Activated naive CD8-positive, alpha-beta T cell treated with anti-CD3 and anti-CD28 coated beads, Interleukin-2, amount 50 U/mL, for 24 hours (primary cell): ENCODE measurements around the gene IRAK1.

Experiments
- ATAC-seq: fragments of 150-1000 bp; cut with Tn5 transposase; one replicate; pipeline ENCODE4 v1.10.0; 2021
- DNase-seq: peaks from one replicate; pipeline ENCODE4 v3.0.0; 2021
- H3K27ac Mint-ChIP-seq: one replicate; pipeline ENCODE4 v1.8.0; 2021; ENCODE audit warnings: mild to moderate bottlenecking, mixed read lengths
- H3K27me3 Mint-ChIP-seq: one replicate; pipeline ENCODE4 v1.8.0; 2021; ENCODE audit warnings: mixed read lengths
- H3K36me3 Mint-ChIP-seq: one replicate; pipeline ENCODE4 v1.8.0; 2021; ENCODE audit warnings: low read depth, mixed read lengths
- H3K4me1 Mint-ChIP-seq: one replicate; pipeline ENCODE4 v1.8.0; 2021; ENCODE audit warnings: mixed read lengths
- H3K4me3 Mint-ChIP-seq: one replicate; pipeline ENCODE4 v1.8.0; 2021; ENCODE audit warnings: mild to moderate bottlenecking, moderate library complexity, mixed read lengths
- H3K9me3 Mint-ChIP-seq: one replicate; pipeline ENCODE4 v1.8.0; 2021; ENCODE audit warnings: mixed read lengths

IRAK1 gene

GRCh38 chrX:154048398-154048797 lies 28.7 kb upstream of the IRAK1 start:
- DNase-seq (no peak), ATAC-seq (no peak)
- Mint-ChIP-seq H3K27me3 (no peaks in the 10 kb centered on the region), H3K27ac (no peak overlapping the region), H3K36me3 (peaks cover 30% of the 10 kb centered on the region), H3K4me1 (peaks cover 26% of the 10 kb centered on the region), H3K9me3 (no peaks in the 10 kb centered on the region), H3K4me3 (no peak overlapping the region)

- peaks cover 33% of the 10 kb centered on the region for H3K4me1 Mint-ChIP-seq
- H3K36me3 Mint-ChIP-seq: peaks cover 30% of the 10 kb centered on the region
- H3K27me3 Mint-ChIP-seq: no peaks in the 10 kb centered on the region
- ATAC-seq (no peak), DNase-seq (no peak)
- no peak overlapping the region for H3K27ac Mint-ChIP-seq
- no peaks in the 10 kb centered on the region for H3K9me3 Mint-ChIP-seq
- H3K4me3 Mint-ChIP-seq: no peak overlapping the region
Observed at GRCh38 chrX:154046940-154047610, 27.4 kb upstream of the IRAK1 start.

- Mint-ChIP-seq H3K4me3 (no peak overlapping the region), H3K36me3 (peaks cover 30% of the 10 kb centered on the region), H3K4me1 (peaks cover 38% of the 10 kb centered on the region), H3K9me3 (no peaks in the 10 kb centered on the region), H3K27ac (no peak overlapping the region), H3K27me3 (no peaks in the 10 kb centered on the region)
- ATAC-seq (no peak), DNase-seq (no peak)
Observed at GRCh38 chrX:154046031-154046781, 26.5 kb upstream of the IRAK1 start.

- no peaks in the 10 kb centered on the region for H3K27me3 Mint-ChIP-seq
- DNase-seq: no peak
- H3K36me3 Mint-ChIP-seq: peaks cover 25% of the 10 kb centered on the region
- H3K4me1 Mint-ChIP-seq: peaks cover 42% of the 10 kb centered on the region
- H3K9me3 Mint-ChIP-seq: no peaks in the 10 kb centered on the region
- H3K4me3 Mint-ChIP-seq: no peak overlapping the region
- no peak overlapping the region for H3K27ac Mint-ChIP-seq
- no peak for ATAC-seq
Observed at GRCh38 chrX:154044091-154044490, 24.4 kb upstream of the IRAK1 start.

GRCh38 chrX:154043003-154043763 lies 23.5 kb upstream of the IRAK1 start:
- Mint-ChIP-seq H3K4me1 (peaks cover 42% of the 10 kb centered on the region), H3K4me3 (no peak overlapping the region), H3K27ac (no peak overlapping the region), H3K9me3 (no peaks in the 10 kb centered on the region), H3K36me3 (peaks cover 21% of the 10 kb centered on the region), H3K27me3 (no peaks in the 10 kb centered on the region)
- DNase-seq (no peak), ATAC-seq (no peak)

- Mint-ChIP-seq H3K27me3 (no peaks in the 10 kb centered on the region), H3K9me3 (no peaks in the 10 kb centered on the region), H3K36me3 (peaks cover 6% of the 10 kb centered on the region), H3K27ac (peak overlapping the region; percentile 63), H3K4me3 (no peak overlapping the region), H3K4me1 (peaks cover 49% of the 10 kb centered on the region)
- DNase-seq (no peak), ATAC-seq (no peak)
Observed at GRCh38 chrX:154040863-154041262, 21.2 kb upstream of the IRAK1 start.

- H3K36me3 Mint-ChIP-seq: peaks cover 6% of the 10 kb centered on the region
- DNase-seq (no peak), ATAC-seq (peak; percentile 84)
- H3K9me3 Mint-ChIP-seq: no peaks in the 10 kb centered on the region
- H3K27me3 Mint-ChIP-seq: no peaks in the 10 kb centered on the region
- H3K27ac Mint-ChIP-seq: peak overlapping the region; percentile 63
- no peak overlapping the region for H3K4me3 Mint-ChIP-seq
- H3K4me1 Mint-ChIP-seq: peaks cover 49% of the 10 kb centered on the region
Observed at GRCh38 chrX:154040307-154040756, 20.6 kb upstream of the IRAK1 start.

- ATAC-seq (no peak), DNase-seq (no peak)
- H3K9me3 Mint-ChIP-seq: no peaks in the 10 kb centered on the region
- no peak overlapping the region for H3K4me3 Mint-ChIP-seq
- no peak overlapping the region for H3K27ac Mint-ChIP-seq
- peaks cover 6% of the 10 kb centered on the region for H3K36me3 Mint-ChIP-seq
- H3K4me1 Mint-ChIP-seq: peaks cover 49% of the 10 kb centered on the region
- H3K27me3 Mint-ChIP-seq: no peaks in the 10 kb centered on the region
Observed at GRCh38 chrX:154039577-154039976, 19.9 kb upstream of the IRAK1 start.

GRCh38 chrX:154038656-154039055 lies 19.0 kb upstream of the IRAK1 start:
- no peak overlapping the region for H3K27ac Mint-ChIP-seq
- peaks cover 46% of the 10 kb centered on the region for H3K4me1 Mint-ChIP-seq
- ATAC-seq (no peak), DNase-seq (no peak)
- peaks cover 5% of the 10 kb centered on the region for H3K36me3 Mint-ChIP-seq
- no peak overlapping the region for H3K4me3 Mint-ChIP-seq
- no peaks in the 10 kb centered on the region for H3K9me3 Mint-ChIP-seq
- H3K27me3 Mint-ChIP-seq: no peaks in the 10 kb centered on the region

- H3K36me3 Mint-ChIP-seq: peaks cover 5% of the 10 kb centered on the region
- H3K4me3 Mint-ChIP-seq: no peak overlapping the region
- DNase-seq: no peak
- no peaks in the 10 kb centered on the region for H3K27me3 Mint-ChIP-seq
- no peaks in the 10 kb centered on the region for H3K9me3 Mint-ChIP-seq
- peaks cover 44% of the 10 kb centered on the region for H3K4me1 Mint-ChIP-seq
- no peak for ATAC-seq
- H3K27ac Mint-ChIP-seq: no peak overlapping the region
Observed at GRCh38 chrX:154037754-154038153, 18.1 kb upstream of the IRAK1 start.

GRCh38 chrX:154036513-154036912 lies 16.8 kb upstream of the IRAK1 start:
- peak; percentile 29 for ATAC-seq
- no peak for DNase-seq
- Mint-ChIP-seq H3K27me3 (no peaks in the 10 kb centered on the region), H3K4me1 (peaks cover 34% of the 10 kb centered on the region), H3K9me3 (no peaks in the 10 kb centered on the region), H3K36me3 (peaks cover 9% of the 10 kb centered on the region), H3K27ac (no peak overlapping the region), H3K4me3 (no peak overlapping the region)

- Mint-ChIP-seq H3K9me3 (no peaks in the 10 kb centered on the region), H3K36me3 (peaks cover 6% of the 10 kb centered on the region), H3K27me3 (no peaks in the 10 kb centered on the region), H3K27ac (peak overlapping the region; percentile 12), H3K4me3 (no peak overlapping the region), H3K4me1 (peaks cover 14% of the 10 kb centered on the region)
- ATAC-seq: no peak
- no peak for DNase-seq
Observed at GRCh38 chrX:154033848-154034247, 14.1 kb upstream of the IRAK1 start.

GRCh38 chrX:154032653-154033052 lies 13.0 kb upstream of the IRAK1 start:
- DNase-seq (no peak), ATAC-seq (no peak)
- H3K27me3 Mint-ChIP-seq: no peaks in the 10 kb centered on the region
- peaks cover 7% of the 10 kb centered on the region for H3K36me3 Mint-ChIP-seq
- no peaks in the 10 kb centered on the region for H3K9me3 Mint-ChIP-seq
- H3K4me3 Mint-ChIP-seq: no peak overlapping the region
- no peak overlapping the region for H3K27ac Mint-ChIP-seq
- peaks cover 13% of the 10 kb centered on the region for H3K4me1 Mint-ChIP-seq

GRCh38 chrX:154032160-154032559 lies 12.5 kb upstream of the IRAK1 start:
- ATAC-seq: no peak
- Mint-ChIP-seq H3K36me3 (peaks cover 10% of the 10 kb centered on the region), H3K9me3 (no peaks in the 10 kb centered on the region), H3K27ac (no peak overlapping the region), H3K27me3 (no peaks in the 10 kb centered on the region), H3K4me1 (peaks cover 9% of the 10 kb centered on the region), H3K4me3 (no peak overlapping the region)
- DNase-seq: no peak
